IPS-18a (cell line): Measurements from ENCODE around the gene RAF1.
"Not testable (repeated sequence)": the region's sequence is repeated elsewhere in the genome, so short reads cannot be mapped to it uniquely, and the experiment has no call there.

Experiments
- H3K27ac ChIP-seq: one replicate; pipeline ENCODE4 v1.5.1; 2013; ENCODE audit warnings: low read length
- H3K27me3 ChIP-seq: one replicate; pipeline ENCODE4 v1.6.1; 2013; ENCODE audit warnings: mild to moderate bottlenecking, low read length; ENCODE audit not compliant: control insufficient read depth, insufficient read depth
- H3K36me3 ChIP-seq: one replicate; pipeline ENCODE4 v1.6.1; 2013; ENCODE audit warnings: low read depth, low read length; ENCODE audit not compliant: control insufficient read depth
- H3K4me1 ChIP-seq: one replicate; pipeline ENCODE4 v1.6.1; 2013; ENCODE audit warnings: low read depth, low read length; ENCODE audit not compliant: control insufficient read depth
- H3K4me3 ChIP-seq: one replicate; pipeline ENCODE4 v1.5.1; 2013; ENCODE audit warnings: low read length
- H3K9ac ChIP-seq: one replicate; pipeline ENCODE4 v1.6.1; 2013; ENCODE audit warnings: mild to moderate bottlenecking, low read length, moderate library complexity
- H3K9me3 ChIP-seq: one replicate; pipeline ENCODE4 v1.6.1; 2013; ENCODE audit warnings: low read depth, low read length; ENCODE audit not compliant: control insufficient read depth

Gene RAF1

GRCh38 chr3:12673956-12674736 lies 10.2 kb upstream of the RAF1 start:
- H3K27ac ChIP-seq, H3K27me3 ChIP-seq, H3K9ac ChIP-seq, H3K36me3 ChIP-seq, H3K4me3 ChIP-seq, H3K9me3 ChIP-seq: not testable (repeated sequence)
- H3K4me1 ChIP-seq = peaks cover 16% of the 10 kb centered on the region

GRCh38 chr3:12671120-12671450 lies 7.2 kb upstream of the RAF1 start:
- Histone ChIP-seq H3K27me3 (no peaks in the 10 kb centered on the region), H3K9me3 (no peaks in the 10 kb centered on the region), H3K4me3 (no peak overlapping the region), H3K27ac (no peak overlapping the region), H3K36me3 (no peaks in the 10 kb centered on the region), H3K9ac (no peak overlapping the region), H3K4me1 (peaks cover 16% of the 10 kb centered on the region)

- H3K27ac ChIP-seq = no peak overlapping the region
- no peak overlapping the region for H3K4me3 ChIP-seq
- H3K9ac ChIP-seq = no peak overlapping the region
These were observed 6.6 kb upstream of the RAF1 start for GRCh38 chr3:12670365-12671119.

GRCh38 chr3:12663401-12663935 lies 449 bp downstream of the RAF1 start:
- Histone ChIP-seq H3K9me3 (no peaks in the 10 kb centered on the region), H3K4me1 (no peaks in the 10 kb centered on the region), H3K27ac (peak overlapping the region; percentile 81), H3K27me3 (no peaks in the 10 kb centered on the region), H3K36me3 (no peaks in the 10 kb centered on the region), H3K9ac (peak overlapping the region; percentile 93), H3K4me3 (peak overlapping the region; percentile 99)

More at GRCh38 chr3:12670365-12671119, 6.6 kb upstream of the RAF1 start:
- Histone ChIP-seq H3K4me1 (peaks cover 16% of the 10 kb centered on the region), H3K9me3 (no peaks in the 10 kb centered on the region), H3K27me3 (no peaks in the 10 kb centered on the region), H3K36me3 (no peaks in the 10 kb centered on the region)

GRCh38 chr3:12662593-12663400 lies 1.1 kb downstream of the RAF1 start:
- Histone ChIP-seq H3K36me3 (no peaks in the 10 kb centered on the region), H3K4me1 (no peaks in the 10 kb centered on the region), H3K9me3 (no peaks in the 10 kb centered on the region), H3K27me3 (no peaks in the 10 kb centered on the region), H3K27ac (peak overlapping the region; percentile 75), H3K4me3 (peak overlapping the region; percentile 99), H3K9ac (peak overlapping the region; percentile 93)

GRCh38 chr3:12661926-12662592 lies 1.9 kb downstream of the RAF1 start:
- peak overlapping the region; percentile 93 for H3K9ac ChIP-seq
- H3K27ac ChIP-seq = no peak overlapping the region
- no peaks in the 10 kb centered on the region for H3K9me3 ChIP-seq
- H3K4me3 ChIP-seq = peak overlapping the region; percentile 99
- no peaks in the 10 kb centered on the region for H3K27me3 ChIP-seq
- H3K4me1 ChIP-seq = no peaks in the 10 kb centered on the region
- no peaks in the 10 kb centered on the region for H3K36me3 ChIP-seq

GRCh38 chr3:12661375-12661774 lies 2.5 kb downstream of the RAF1 start:
- H3K36me3 ChIP-seq, H3K27ac ChIP-seq, H3K4me3 ChIP-seq, H3K9ac ChIP-seq, H3K27me3 ChIP-seq, H3K9me3 ChIP-seq, H3K4me1 ChIP-seq: not testable (repeated sequence)

- Histone ChIP-seq H3K27ac (no peak overlapping the region), H3K27me3 (no peaks in the 10 kb centered on the region), H3K4me3 (no peak overlapping the region), H3K36me3 (no peaks in the 10 kb centered on the region), H3K9me3 (no peaks in the 10 kb centered on the region), H3K9ac (no peak overlapping the region), H3K4me1 (no peaks in the 10 kb centered on the region)
These were observed 3.7 kb downstream of the RAF1 start for GRCh38 chr3:12660196-12660595.

- H3K4me3 ChIP-seq = no peak overlapping the region
- no peaks in the 10 kb centered on the region for H3K27me3 ChIP-seq
- H3K4me1 ChIP-seq = no peaks in the 10 kb centered on the region
- no peak overlapping the region for H3K9ac ChIP-seq
- no peaks in the 10 kb centered on the region for H3K36me3 ChIP-seq
- no peaks in the 10 kb centered on the region for H3K9me3 ChIP-seq
- no peak overlapping the region for H3K27ac ChIP-seq
These were observed 4.5 kb downstream of the RAF1 start for GRCh38 chr3:12659316-12660015.

- H3K27ac ChIP-seq = no peak overlapping the region
- H3K9me3 ChIP-seq = no peaks in the 10 kb centered on the region
- no peaks in the 10 kb centered on the region for H3K36me3 ChIP-seq
- H3K4me3 ChIP-seq = no peak overlapping the region
- no peak overlapping the region for H3K9ac ChIP-seq
- H3K4me1 ChIP-seq = no peaks in the 10 kb centered on the region
- no peaks in the 10 kb centered on the region for H3K27me3 ChIP-seq
These were observed 5.3 kb downstream of the RAF1 start for GRCh38 chr3:12658593-12659058.
